NCI-H2107 (cell line): ENCODE results near the gene BMP7.

ENCODE experiments used
- DNase-seq: peaks from one replicate; lab custom pipeline; 2025; lab: John Stamatoyannopoulos, UW

Gene BMP7

GRCh38 chr20:57147185-57147584 is 119.3 kb downstream of the BMP7 start:
- no peak for DNase-seq

DNA sequence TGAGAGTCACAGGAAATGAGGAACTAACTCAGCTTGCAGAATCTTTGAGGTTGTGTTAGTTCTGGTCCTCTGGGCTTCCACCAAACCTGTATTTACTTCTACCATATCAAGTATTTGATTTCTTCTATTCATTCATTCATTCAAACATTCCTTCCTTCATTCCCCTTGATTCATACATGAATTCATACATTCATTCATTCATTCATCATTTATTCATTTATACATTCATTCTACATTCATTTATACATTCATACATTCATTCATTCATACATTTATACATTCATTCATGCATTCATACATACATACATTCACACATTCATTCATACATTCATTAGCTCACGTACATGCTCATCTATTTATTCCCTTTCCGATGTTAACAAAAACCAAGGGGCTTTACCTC is 120.3 kb downstream of the BMP7 start:
- DNase-seq = no peak

DNA sequence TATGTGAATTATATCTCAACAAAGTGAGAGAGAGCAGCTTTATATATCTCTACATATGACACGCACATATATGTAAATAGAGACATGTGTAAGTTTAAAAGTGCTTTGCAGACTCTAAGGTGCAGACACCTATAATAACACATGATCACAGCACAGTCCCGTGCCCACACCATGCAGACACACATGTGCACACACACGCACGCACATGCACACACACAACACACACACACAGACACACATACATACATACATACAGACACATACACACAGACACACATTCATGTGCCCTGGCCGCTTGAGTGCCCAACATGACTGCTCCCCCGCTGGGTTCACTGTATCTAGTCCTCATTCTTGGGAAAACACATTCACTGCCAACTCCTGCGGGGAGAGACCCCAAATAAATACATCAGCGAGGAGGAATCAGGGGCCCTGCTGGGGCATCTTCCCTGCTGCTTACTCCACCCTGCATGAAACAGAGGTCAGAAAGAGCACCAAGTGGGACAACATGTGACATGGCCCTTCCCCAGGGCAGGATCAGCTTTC is 121.3 kb downstream of the BMP7 start:
- no peak for DNase-seq

DNA sequence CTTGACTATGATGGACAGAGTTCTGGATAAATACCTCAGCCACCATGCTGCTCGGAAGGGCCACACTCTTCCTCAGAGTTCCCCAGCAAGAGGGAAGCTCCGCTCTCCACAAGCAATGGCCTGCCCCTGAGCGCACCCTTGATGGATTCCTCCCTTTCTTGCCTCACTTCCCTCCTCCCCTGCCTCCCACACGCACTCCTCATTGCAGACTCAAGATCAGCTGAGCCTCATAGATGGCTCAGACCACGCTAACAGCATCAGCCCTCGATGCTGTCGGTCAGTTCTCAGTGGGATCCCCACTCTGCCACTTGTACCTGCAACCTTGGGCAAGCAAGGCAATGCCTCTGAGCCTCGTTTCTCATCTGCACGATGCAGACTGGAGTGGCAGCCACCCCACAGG is 123.3 kb downstream of the BMP7 start:
- no peak for DNase-seq

DNA sequence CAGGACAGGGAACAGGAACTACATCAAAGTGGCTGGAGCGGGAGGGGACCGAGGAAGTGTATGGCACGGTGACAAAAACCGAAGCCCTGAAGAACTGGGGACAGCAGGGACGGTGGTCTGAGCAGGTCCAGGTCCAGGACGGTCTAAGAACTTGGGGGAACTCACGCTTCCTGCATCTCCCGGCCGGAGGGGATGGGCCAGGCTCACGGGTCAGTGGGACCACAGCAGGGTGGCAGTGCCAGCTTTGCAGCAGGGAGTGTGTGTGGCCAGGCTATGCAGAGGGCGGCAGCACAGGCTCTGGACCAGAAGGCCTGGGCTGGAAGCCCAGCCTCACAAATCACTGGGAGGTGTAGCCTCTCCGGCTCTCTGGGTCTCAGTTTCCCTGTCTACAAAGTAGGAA is 123.8 kb downstream of the BMP7 start:
- no peak for DNase-seq

GRCh38 chr20:57141492-57141891 is 124.9 kb downstream of the BMP7 start:
- no peak for DNase-seq

DNA sequence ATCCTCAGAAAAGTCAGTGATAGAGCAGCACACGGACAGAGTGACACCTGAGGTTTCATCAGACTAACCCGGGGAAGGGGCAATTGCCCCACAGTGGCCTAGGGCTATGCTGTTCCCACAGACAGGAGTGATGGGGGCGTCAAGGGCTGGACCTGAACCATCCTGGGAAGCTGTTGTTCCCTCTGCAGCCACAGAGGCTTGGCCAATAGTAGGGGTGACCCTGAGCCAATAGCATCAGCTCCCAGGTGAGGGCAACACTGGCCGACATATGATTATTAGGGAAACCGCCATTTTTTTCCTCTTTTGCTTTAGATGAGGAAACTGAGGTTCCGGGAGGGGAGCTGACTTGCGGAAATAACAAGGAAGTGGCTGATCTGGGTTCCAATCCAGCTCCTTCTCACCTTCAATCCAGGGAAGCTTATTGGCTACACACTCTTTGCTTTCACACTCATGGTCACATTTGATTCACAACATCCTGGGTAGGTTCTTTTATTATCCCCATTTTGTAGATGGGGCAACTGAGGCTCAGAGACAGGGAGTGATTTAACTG is 126.0 kb downstream of the BMP7 start:
- DNase-seq = no peak

DNA sequence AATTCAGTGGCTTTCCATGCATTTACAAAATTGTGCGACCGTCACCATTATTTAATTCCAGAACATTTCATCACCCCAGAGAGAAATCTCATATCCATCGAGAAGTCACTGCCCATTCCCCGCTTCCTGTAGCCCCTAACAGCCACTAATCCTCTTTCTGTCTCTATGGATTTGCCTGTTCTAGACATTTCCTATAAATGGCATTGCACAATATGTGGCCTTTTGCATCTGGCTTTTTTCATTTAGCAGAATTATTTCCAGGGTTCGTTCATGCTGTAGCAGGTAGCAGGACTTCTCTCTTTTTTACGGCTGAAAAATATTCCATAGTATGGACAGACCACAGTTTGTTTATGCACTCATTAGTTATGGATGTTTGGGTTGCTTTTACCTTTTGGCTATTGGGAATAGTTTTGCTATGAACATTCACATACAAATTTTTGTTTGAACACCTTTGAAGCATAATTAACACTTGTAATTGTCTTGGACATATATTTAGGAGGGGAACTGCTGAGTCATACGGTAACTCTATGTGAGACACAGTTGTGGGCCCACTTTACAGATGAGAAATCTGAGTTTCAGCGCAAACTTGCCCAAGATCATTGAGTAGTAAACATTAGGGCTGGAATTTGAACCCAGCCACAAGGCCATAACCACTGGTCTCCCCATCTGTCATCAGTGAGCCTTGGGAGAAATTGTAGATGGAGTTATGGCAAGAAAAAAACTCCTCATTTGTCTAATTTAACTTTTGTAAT is 126.9 kb downstream of the BMP7 start:
- no peak for DNase-seq

DNA sequence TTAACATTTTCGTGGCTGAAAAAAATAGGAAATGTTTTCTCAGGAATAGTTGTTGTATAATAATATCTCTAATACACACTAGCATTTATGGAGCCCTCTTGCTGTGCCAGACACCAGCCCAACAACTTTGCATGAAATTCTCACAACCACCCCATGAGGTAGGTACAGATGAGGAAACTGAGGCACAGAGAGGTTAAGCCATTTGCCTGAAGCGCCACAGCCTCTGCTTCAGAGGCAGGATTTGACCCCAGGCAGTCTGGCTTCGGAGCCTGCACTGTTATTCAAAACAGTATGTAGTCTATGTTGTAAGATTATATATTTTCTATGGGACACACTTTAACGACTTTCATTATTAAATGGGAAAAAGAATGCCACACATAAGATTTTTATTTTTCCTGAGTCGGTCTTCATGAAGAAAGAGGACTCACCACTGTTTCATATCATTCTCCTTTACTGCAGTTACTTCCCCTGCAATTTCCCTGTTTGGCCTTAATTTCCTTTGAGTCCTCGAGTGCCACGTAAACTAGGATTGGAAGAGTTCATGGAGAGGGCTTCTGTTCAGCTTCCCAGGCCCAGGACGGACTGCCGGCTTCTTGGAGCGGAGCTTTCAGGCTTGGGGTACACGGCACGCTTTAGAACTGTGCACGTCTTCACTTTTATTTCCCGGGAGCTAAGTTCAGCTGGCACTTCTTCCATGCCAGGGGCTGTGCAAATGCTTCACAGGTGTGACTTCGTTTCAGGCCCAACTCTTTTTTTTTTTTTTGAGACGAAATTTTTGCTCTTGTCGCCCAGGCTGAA is 128.0 kb downstream of the BMP7 start:
- no peak for DNase-seq

- DNase-seq = no peak
Observed at GRCh38 chr20:57137676-57138075, 128.8 kb downstream of the BMP7 start.

- DNase-seq = no peak
Observed at GRCh38 chr20:57136734-57137133, 129.7 kb downstream of the BMP7 start.

GRCh38 chr20:57135875-57136274 is 130.6 kb downstream of the BMP7 start:
- no peak for DNase-seq

DNA sequence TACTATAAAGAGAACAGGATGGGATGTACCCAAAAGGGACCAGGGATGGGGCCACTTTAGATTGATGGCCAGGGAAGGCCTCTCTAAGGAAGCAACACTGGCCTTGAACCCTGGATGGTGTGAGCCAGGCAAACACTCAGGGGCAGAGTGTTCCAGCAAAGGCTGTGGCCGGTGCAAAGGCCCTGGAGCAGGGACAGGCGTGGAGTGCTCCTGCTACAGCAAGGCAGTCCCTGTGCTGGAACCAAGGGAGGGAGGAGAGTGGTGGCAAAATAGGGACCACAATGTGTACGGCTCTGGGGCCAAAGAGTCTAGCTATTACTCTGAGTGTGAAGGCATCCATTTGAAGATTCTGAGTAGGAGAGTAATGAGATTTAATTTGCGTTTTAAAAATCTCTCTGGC is 131.6 kb downstream of the BMP7 start:
- no peak for DNase-seq

GRCh38 chr20:57133926-57134650 is 132.4 kb downstream of the BMP7 start:
- DNase-seq = no peak

DNA sequence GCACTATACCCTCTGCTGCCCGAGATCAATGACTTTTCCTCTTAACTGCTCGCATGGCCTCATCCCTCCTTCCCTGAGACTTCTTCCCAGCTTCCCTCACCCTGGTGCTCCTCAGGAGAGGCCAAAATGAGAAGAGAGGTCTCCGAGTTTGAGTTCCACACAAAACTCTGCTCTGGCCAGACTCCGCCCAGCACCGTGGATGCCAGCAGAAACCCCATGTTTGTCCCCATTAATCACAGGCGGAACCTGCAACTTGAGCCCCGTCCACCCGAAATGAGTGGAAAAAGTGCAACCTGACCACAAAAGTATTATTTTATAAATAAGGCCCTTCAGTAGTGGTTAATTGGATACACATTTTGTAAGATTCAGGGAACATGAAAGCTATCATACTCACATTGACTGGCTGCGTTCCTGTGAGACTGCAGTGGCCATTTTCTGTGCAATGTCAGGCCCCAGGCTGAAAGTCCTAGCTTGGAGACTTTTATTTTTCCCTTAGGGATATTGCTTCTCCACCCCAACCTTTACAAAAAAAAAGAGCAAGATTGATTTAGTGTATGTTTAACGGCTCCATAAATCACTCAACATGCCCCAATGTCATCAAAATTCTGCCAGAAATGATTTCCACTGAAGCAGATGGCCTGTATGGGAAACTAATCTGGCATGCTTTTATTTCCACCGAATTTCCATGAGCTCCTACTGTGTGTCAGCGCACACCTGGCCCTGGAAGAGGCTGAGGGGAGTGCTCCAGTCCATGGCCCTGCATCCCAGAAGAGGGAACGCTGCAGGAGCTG is 134.6 kb downstream of the BMP7 start:
- no peak for DNase-seq

- no peak for DNase-seq
Observed at GRCh38 chr20:57131077-57131476, 135.4 kb downstream of the BMP7 start.

DNA sequence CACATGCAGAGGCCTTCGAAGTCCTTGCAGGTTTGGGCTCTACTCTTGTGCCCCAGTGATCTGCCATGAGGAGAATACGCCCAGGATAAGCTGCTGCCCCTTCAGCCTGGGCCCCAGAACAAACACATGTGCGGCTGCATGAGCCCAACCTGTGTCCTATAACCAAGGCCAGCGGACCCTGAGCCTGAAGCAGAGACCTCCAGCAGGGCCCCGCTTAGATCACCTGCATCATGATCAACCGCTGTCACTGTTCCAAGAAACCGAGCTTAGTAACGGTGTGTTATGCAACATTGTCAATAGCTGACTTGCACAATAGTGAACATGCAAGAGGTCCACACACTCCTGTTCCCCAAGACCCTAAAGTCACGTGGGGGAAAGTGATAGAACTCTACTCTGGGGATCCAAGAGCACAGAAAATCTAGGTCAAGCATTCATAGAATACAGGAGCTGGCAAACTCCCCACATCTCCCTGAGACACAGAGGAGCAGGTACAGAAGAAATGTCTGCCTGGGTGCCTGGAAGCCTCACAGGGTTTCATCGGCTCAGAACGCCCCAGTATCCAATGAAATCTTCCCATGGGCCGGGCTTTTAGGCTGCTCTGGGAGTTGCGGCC is 136.2 kb downstream of the BMP7 start:
- DNase-seq = no peak

GRCh38 chr20:57129303-57129702 is 137.1 kb downstream of the BMP7 start:
- no peak for DNase-seq

GRCh38 chr20:57128044-57128757 is 138.2 kb downstream of the BMP7 start:
- DNase-seq = no peak

DNA sequence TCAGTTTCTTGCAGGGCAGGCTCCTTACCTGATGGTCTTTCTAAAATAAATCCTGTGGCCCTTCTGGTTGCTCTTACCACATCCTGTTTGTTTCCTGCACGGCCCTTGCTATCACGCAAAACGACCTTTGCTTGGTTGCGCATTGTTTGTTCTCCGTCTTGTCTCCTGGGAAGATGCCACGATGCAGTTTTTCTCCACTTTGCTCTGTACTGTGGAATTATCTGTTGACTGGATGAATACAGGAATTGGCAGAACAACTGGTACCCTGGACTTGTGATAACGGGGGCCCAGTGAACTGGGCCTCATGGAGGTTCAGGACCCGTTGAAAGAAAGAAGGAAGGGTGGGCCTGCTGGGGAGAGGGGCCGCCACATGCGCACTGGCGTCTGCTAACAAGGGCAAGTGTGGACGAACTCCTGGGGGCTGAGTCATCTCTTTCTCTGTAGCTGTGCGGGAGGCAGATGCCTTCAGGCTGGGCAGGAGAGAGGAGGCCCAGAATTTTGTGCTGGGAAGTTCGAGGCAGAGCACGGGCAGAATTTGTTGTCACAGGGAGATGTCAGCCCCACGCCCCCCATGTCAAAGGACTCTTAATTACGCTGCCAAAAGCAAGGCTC is 139.9 kb downstream of the BMP7 start:
- no peak for DNase-seq
